Immature natural killer cell (primary cell): Measurements from ENCODE around the gene SRGAP2. TPM values are rescaled to one million over a fixed set of nuclear protein-coding genes. Genes with fewer than 3 reads are reported as not detected.
"Not testable (repeated sequence)": the region's sequence is repeated elsewhere in the genome, so short reads cannot be mapped to it uniquely, and the experiment has no call there.

Experiments
- DNase-seq, 3 donors: peaks; one replicate each; pipeline ENCODE4 v3.0.0; 2022; ENCODE audit warnings: mixed read lengths in 1 of 3
- H3K27ac Mint-ChIP-seq, 6 donors: one replicate each; pipeline ENCODE4 v1.8.0; 2020; ENCODE audit warnings: mixed read lengths in 6 of 6, mild to moderate bottlenecking in 5 of 6, inconsistent platforms in 4 of 6, moderate library complexity in 3 of 6
- H3K27me3 Mint-ChIP-seq, 3 donors: one replicate each; pipeline ENCODE4 v1.8.0; 2020 to 2021; ENCODE audit warnings: low read depth in 3 of 3, mild to moderate bottlenecking in 3 of 3, mixed read lengths in 3 of 3, moderate library complexity in 3 of 3, inconsistent platforms in 1 of 3
- H3K36me3 Mint-ChIP-seq, 3 donors: one replicate each; pipeline ENCODE4 v1.8.0; 2020; ENCODE audit warnings: mixed read lengths in 3 of 3, inconsistent platforms in 2 of 3, mild to moderate bottlenecking in 2 of 3
- H3K4me1 Mint-ChIP-seq, 2 donors: one replicate each; pipeline ENCODE4 v1.8.0; 2020; ENCODE audit warnings: inconsistent platforms in 2 of 2, mild to moderate bottlenecking in 2 of 2, mixed read lengths in 2 of 2, moderate library complexity in 1 of 2
- H3K4me3 Mint-ChIP-seq, 5 donors: one replicate each; pipeline ENCODE4 v1.8.0; 2020; ENCODE audit warnings: mild to moderate bottlenecking in 5 of 5, mixed read lengths in 5 of 5, inconsistent platforms in 3 of 5, moderate library complexity in 3 of 5
- H3K9me3 Mint-ChIP-seq, 6 donors: one replicate each; pipeline ENCODE4 v1.8.0; 2020; ENCODE audit warnings: mild to moderate bottlenecking in 6 of 6, mixed read lengths in 6 of 6, inconsistent platforms in 4 of 6, moderate library complexity in 3 of 6
- polyA plus RNA-seq, 3 donors: library from polyadenylated mRNA; unstranded; fragments of 300-500 nt; fragmentation: Illumina TruSeq; gene quantifications; one replicate each; pipeline ENCODE4 v1.2.3, GENCODE V29; 2021

Gene SRGAP2
- polyA plus RNA-seq, result 10 to 100 TPM in 1 of 3 donors, 1 to 10 TPM in 2; 2.7 to 21.3 (median 2.9) TPM

DNA sequence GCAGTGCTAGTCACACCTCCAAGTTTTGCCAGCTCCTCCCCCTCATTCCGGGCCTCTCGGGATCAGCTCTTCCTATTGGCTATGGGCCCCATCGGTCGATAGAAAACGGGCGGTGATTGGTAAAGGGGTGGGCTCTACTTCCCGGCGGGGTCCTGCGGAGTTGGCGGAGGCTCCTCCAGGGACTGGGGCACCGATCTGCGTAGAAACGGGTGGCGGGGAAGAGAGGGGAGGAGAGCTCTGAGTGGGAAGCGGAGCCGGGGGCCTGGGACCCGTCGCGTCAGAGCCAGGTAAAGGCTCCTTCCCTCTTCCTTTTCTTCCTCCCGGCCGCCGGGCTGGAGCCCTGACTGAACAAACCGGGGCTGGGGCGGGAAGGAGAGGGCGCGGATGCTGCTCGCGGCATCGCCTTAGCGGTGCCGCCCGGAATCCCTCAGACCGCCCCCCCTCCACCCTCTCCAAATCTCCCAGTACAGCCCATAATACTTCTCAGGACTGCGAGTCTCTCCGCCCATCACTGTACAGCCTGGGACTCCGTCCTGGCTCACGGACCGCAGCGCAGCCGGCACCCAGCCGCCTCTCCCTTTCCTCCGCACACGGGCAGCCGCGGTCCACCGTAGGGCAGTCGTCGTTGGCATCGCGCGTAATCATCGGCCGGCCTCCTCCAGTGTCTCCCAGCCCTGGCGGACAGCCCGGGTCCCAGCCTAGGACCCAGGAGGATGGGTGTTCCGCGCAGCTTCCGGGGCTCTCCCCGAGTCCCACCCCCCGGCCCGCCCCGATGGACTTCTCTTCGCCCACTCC, at the start of gene SRGAP2:
Gene SRGAP2 (plus strand): TSS at position 178 of the 795 bp plus-strand sequence. CDS start 2,430 bp downstream, outside the sequence.
- not testable (repeated sequence) for H3K9me3 Mint-ChIP-seq, H3K36me3 Mint-ChIP-seq, H3K4me1 Mint-ChIP-seq, H3K27me3 Mint-ChIP-seq
- H3K27ac Mint-ChIP-seq, result peak within 1 kb of the TSS in 4 of 6 donors; percentile 32 to 59 (median 54)
- peak in 2 of 3 donors; percentile 59 to 65 for DNase-seq
- H3K4me3 Mint-ChIP-seq, result peak within 1 kb of the TSS; percentile 71 to 86 (median 83)

GRCh38 chr1:206167350-206168029, 35.9 kb upstream of the SRGAP2 start:
- H3K36me3 Mint-ChIP-seq, H3K9me3 Mint-ChIP-seq, H3K27me3 Mint-ChIP-seq, H3K4me3 Mint-ChIP-seq, H3K4me1 Mint-ChIP-seq, H3K27ac Mint-ChIP-seq: not testable (repeated sequence)
- peak in 2 of 3 donors; percentile 11 for DNase-seq

DNA sequence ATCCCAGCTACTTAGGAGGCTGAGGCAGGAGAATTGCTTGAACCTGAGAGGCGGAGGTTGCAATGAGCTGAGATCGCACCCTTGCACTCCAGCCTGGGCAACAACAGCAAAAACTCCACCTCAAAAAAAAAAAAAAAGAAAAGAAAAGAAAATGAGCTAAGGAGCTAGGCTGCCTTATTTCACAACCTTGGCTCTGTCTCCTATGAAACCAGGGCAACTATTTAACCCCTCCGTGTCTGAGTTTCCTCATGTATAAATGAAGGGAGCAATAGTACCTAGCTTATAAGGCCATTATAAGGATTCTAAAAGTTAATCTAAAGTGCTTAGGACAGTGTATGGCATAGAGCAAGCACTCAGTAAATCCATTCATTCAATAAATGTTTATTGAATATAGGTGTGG, 33.5 kb upstream of the SRGAP2 start:
- H3K27ac Mint-ChIP-seq, H3K9me3 Mint-ChIP-seq, H3K27me3 Mint-ChIP-seq, H3K4me1 Mint-ChIP-seq, H3K36me3 Mint-ChIP-seq, DNase-seq, H3K4me3 Mint-ChIP-seq: not testable (repeated sequence)

DNA sequence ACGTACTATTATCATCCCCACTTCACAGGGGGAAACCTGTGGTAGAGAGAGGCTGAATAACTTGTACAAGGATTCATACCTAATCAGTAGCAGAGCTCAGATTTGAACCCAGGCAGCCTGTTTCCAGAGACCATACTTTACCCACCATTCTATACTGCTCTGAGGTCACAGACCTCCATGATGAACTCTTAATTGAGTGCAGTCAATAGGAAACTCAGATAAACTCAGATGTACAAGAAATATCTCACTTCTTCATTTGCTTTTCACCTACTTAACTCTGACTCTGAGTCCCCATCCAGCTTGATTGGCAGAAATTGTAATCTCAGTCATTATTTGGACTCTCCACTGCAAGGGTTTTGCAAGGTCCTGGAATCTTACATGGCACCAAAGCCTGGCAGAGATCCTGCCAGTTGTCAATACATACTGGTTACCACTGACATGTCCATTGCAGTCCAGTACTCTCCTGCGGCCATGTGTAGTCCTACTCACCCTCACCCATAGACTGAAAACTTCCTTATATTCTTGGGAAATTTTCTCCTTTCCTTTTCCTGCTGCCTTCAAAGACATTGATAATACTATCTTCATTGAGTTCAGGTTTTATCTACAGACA, 30.1 kb upstream of the SRGAP2 start:
- not testable (repeated sequence) for H3K27ac Mint-ChIP-seq, DNase-seq, H3K4me1 Mint-ChIP-seq, H3K4me3 Mint-ChIP-seq, H3K27me3 Mint-ChIP-seq, H3K9me3 Mint-ChIP-seq, H3K36me3 Mint-ChIP-seq

GRCh38 chr1:206174182-206174868, 29.0 kb upstream of the SRGAP2 start:
- H3K9me3 Mint-ChIP-seq, H3K27ac Mint-ChIP-seq, H3K4me1 Mint-ChIP-seq, H3K36me3 Mint-ChIP-seq, H3K27me3 Mint-ChIP-seq, H3K4me3 Mint-ChIP-seq, DNase-seq: not testable (repeated sequence)

DNA sequence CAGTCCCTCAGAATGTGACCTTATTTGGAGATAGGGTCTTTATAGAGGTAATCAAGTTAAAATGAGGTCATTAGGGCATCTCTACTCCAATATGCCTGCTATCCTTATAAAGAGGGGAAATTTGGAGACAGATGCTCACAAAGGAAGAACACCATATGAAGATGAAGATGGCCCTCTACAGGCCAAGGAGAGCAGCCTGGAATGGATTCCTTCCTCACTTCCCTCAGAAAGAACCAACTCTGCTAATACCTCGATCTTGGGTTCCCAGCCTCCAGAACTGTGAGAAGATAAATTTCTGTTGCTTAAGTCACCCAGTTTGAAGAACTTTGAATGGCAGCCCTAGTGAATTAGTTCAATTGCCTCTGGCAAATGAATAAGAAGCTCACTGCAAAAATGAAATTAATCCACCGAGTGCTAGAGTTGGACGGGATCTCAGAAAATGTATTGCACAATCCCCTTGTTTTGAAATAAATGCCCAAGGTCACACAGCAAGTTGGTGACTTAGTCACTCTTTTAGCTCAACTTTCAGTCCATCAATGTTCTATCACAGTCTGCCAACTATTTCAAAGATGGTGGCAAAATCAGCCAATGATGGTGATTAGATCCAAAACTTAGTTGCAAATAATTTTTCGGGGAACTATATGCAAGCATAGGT, 27.8 kb upstream of the SRGAP2 start:
- H3K4me1 Mint-ChIP-seq, DNase-seq, H3K9me3 Mint-ChIP-seq, H3K27me3 Mint-ChIP-seq, H3K27ac Mint-ChIP-seq, H3K36me3 Mint-ChIP-seq, H3K4me3 Mint-ChIP-seq: not testable (repeated sequence)

DNA sequence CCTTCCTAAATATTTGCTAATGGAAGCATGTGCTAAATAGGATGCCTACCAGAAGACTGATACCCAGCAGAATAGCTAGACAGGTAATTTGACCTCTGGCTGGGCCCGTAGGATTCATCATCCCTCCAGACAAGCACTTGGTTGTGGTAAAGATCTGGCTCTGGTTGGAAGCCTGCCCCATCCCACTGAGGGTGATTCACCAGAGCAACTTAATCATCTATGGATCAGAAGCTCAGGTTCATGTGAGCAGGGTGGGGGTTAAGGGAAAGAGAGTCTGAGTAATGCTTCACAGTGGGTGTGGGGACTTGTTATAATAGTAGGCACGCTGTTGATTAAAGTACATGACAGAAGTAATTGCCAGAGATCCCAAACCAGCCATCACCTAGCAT, 27.2 kb upstream of the SRGAP2 start:
- H3K4me3 Mint-ChIP-seq, H3K27me3 Mint-ChIP-seq, H3K9me3 Mint-ChIP-seq, H3K36me3 Mint-ChIP-seq, DNase-seq, H3K27ac Mint-ChIP-seq, H3K4me1 Mint-ChIP-seq: not testable (repeated sequence)

GRCh38 chr1:206178061-206178989, 25.0 kb upstream of the SRGAP2 start:
- H3K36me3 Mint-ChIP-seq, H3K27me3 Mint-ChIP-seq, H3K4me3 Mint-ChIP-seq, H3K27ac Mint-ChIP-seq, H3K4me1 Mint-ChIP-seq, DNase-seq, H3K9me3 Mint-ChIP-seq: not testable (repeated sequence)

DNA sequence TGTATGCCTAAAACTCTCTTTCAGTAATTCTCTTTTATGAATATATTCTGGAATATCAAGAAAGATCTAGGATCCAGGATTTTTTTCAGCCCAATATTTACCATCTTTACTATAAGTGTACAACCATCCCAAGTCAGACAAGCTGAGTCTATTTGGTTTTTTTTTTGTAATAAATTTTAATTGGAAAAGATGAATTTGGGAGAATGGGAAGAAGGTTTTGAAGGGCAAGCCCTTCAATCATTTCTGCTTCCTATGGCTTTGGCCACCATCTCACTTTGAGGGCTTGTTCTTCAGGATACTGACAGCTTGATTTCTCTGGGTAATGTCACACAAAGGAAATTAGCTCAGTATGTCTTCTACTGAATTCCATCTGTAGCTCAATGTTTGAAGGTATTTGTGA, 23.7 kb upstream of the SRGAP2 start:
- H3K4me3 Mint-ChIP-seq, H3K36me3 Mint-ChIP-seq, H3K9me3 Mint-ChIP-seq, H3K27ac Mint-ChIP-seq, DNase-seq, H3K27me3 Mint-ChIP-seq, H3K4me1 Mint-ChIP-seq: not testable (repeated sequence)

GRCh38 chr1:206182368-206183317, 20.7 kb upstream of the SRGAP2 start:
- DNase-seq, H3K27ac Mint-ChIP-seq, H3K4me3 Mint-ChIP-seq, H3K36me3 Mint-ChIP-seq, H3K9me3 Mint-ChIP-seq, H3K27me3 Mint-ChIP-seq, H3K4me1 Mint-ChIP-seq: not testable (repeated sequence)

DNA sequence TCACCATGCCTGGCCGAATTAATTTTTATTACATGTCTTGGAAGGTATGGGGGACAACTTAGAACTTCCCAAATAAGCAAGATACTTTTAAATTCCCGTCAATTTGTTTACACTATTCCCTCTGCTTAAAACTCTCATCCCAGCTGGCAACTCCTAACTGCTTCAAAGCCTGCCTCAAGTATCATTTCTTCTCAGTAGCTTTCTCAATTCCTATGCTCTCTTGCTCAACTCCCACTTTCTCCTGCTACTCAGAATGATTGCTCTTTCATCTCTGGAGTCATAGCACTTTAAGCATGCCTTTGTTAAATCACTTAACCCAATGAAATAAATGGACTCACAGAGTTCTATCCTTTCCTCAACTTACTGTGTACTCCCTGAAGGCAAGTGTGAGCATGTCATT, 19.6 kb upstream of the SRGAP2 start:
- H3K4me3 Mint-ChIP-seq, H3K9me3 Mint-ChIP-seq, H3K36me3 Mint-ChIP-seq, H3K27ac Mint-ChIP-seq, H3K27me3 Mint-ChIP-seq, H3K4me1 Mint-ChIP-seq, DNase-seq: not testable (repeated sequence)

- not testable (repeated sequence) for H3K27ac Mint-ChIP-seq, H3K36me3 Mint-ChIP-seq, H3K9me3 Mint-ChIP-seq, H3K4me3 Mint-ChIP-seq, H3K27me3 Mint-ChIP-seq, DNase-seq, H3K4me1 Mint-ChIP-seq
Measured at GRCh38 chr1:206185778-206186177, 17.6 kb upstream of the SRGAP2 start.
